ENCODE data around the gene GCN1.

The GCN1 gene

DNA sequence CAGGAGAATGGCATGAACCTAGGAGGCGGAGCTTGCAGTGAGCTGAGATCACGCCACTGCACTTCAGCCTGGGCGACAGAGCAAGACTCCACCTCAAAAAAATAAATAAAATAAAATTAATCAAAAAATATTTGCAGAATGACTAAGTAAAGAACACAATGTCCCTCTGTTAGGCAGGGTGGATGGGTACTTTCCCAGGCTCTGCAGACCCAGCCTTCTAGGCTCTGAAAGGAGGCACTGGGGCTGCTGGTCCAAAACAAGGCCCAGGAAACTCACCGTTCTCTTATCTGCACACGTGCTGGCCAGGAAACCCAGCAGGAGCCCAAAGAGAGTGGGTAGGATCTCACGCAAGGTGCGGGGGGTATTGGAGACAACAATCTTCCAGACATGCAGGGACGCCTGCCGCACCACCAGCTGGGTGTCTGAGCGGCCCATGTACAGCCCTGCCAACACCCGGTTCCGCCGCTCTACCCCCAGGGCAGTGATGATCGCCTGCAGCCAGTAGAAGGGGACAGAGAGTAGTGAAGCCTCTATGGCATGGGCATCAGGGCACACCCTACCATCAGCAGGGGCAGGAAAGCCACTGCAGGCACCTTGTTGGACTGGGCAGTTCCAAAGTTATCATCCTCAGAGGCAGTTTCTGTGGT is 52.2 kb downstream of the GCN1 start:
- DNase-seq (ENCODE audit: low read depth) = no peak

DNA sequence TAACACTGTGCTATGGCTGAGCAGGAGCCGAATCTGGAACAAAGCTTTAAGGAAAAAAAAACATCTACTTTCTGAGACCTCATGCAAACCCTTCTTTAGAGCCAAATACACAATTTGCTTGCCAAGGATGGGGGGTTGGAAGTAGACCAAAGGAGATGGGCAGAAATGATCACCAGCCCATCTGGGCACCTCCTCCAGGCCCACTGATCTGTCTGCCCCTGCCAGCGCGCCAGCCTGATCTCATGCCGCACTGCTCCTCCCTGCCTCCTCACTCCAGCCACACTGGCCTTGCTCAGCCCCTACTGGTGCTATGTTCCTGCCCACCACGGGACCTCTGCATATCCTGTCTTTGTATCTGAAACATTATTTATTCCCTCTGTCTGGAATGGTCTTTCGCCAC is 53.2 kb downstream of the GCN1 start:
- DNase-seq (ENCODE audit: low read depth) = no peak

DNA sequence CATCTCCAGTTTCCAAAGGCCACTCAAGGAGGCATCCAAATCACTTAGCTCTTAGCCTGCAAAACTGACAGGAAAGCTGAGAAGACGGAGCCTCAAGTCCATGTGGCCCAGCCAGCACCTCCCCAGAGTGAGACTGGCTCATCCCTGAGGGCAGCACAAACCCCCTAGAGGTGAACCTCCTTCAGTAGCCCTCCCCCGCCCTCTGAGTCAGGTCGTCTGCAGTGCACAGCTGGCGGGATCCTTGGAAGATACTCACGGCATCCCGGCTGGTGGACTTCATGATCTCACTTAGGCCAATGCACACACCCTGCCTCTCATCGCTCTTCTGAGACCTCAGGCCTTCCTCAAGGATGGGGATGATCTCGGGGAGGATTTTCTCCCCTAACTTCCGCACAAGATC is 53.9 kb downstream of the GCN1 start:
- no peak for DNase-seq (ENCODE audit: low read depth)

DNA sequence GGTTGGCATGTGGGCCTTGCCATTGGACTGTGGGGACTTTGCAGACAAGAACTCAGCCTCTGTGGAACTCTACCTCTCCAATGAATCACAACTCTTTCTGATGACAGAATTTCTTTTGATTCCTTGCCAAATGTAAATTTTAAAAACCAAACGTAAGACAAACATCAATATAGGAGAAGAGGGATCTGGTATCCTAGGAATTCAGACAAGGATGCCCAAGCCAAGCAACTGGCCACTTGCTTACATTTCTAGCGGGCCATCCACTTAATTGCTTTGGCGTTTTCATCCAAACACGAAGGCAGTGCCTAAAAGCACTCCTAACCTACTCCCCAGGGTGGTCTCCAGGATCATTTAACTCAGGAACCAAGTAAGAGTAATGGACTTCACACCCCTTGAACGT is 54.6 kb downstream of the GCN1 start:
- DNase-seq (ENCODE audit: low read depth) = peak; percentile 22

DNA sequence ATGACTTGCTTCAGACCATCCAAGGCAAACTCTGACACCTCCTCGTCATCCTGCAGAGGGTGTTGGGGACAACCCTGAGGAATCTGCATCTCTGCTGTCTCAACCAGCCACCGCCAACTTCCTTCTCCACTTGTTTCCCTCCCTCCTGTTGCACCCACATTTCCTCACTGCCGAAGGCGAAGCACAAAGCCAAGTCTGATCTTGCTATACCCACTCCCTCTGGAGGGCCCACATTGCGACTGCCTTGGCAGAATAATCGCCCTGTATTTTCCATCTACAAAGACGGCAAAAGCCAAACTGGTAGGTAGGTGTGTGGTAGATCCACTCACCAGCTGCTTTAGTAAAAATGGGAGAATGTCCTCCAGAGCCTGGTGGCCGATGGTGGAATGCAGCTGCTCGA is 56.1 kb downstream of the GCN1 start:
- DNase-seq (ENCODE audit: low read depth) = no peak

DNA sequence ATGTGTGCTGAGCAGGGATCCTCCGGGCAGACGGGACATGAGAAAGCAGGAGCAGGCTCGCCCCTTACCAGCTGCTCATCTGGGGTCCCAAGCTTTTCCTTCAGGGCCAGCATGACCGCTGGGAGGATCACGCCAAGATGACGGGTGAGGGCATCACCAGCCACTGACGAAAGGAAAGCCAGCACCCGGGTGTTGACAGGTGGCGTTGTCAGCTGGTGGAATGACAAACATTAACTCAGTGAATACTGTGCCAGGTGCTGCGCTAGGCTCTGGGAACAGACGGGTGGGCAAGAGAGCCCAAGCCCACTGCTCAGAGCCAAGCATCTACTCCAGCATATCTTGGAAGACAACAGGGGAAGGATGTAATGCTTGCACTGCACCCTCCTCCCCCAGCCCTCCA is 56.7 kb downstream of the GCN1 start:
- no peak for DNase-seq (ENCODE audit: low read depth)

DNA sequence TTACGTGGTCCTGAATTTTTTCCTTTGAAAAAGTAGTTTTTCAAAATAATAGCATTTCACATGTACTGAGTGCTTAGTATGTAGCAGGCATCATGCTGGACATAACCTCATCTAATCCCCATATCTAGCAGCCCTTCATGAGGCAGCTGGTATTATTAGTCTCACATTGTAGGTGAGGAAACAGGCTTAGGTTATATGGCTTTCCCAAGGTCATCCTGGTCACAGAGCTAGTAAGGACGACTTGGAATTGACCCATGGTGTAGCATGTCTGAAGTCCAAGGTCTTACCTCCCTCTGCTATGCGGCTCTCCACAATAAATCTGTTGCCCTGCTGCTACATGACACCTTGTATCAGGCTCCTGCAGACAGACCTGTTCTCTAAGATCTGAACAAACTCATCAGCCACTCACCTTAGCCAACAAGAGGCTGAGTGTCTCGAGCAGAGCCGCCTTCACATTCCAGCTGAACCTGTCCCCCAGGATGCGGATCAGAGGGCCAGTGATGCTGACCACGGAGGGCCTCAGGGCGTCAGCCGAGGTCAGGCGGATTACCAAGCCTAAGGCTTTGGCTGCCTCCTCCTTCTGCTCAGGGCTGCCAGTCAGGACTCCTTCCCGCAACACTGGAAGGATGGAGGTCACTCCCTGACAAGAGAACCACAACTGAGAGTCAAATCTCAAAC is 58.3 kb downstream of the GCN1 start:
- DNase-seq (ENCODE audit: low read depth) = no peak

DNA sequence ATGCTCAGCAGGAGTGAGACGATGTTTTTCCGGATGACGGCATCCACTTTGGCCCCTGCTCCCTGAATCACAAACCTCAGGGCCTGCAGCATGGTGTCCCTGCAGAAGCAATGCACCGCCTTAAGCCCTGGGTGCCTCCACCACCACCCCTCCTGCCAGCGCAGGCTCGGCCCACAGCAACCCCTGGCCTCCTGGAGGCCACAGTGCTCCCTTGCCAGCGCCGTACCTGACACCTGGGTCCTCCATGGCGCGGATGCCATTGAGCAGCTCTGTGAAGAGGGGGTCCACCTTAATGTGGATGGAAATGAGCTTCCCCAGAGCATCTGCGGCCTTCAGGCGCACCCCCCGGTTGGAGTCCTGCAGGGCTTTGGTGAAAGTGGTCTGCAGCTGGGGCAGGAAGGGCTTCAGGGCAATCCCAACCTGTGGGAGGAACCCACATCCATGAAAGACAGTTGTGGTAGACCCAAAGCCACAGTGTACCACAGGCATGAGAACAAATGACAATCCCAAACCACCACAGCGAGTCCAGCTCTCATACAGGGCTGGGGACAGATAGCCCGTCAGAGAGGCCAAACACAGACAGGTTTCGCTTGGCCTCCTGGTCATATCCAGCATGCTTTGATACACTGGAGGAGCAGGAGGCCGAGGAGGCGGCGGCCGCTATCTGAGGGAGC is 60.1 kb downstream of the GCN1 start:
- DNase-seq (ENCODE audit: low read depth) = no peak

DNA sequence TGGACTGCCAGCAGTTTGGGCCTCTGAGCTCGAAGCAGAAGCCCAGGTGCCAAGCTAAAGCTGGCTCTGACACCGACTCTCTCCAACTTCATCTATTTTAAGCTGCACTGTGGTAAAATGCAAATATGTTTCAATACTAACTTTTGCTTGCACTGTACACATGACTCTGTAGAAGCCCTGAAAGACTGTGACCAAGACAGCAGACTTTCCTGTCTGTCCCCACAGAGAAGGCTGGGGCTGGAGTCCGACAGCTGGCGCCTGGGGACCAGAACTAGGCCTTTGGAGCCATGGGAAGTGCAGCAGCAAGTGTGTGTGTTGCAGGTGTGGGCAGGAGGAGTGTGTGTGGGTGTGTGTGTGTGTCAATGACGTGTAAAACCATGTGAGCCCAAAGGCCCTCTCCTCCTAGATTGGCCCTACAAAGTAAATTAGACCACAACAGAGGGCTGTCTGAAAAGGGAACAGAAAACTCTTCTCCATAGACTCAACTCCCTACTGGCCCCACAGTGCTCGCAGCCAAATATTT is 61.6 kb downstream of the GCN1 start:
- no peak for DNase-seq (ENCODE audit: low read depth)

DNA sequence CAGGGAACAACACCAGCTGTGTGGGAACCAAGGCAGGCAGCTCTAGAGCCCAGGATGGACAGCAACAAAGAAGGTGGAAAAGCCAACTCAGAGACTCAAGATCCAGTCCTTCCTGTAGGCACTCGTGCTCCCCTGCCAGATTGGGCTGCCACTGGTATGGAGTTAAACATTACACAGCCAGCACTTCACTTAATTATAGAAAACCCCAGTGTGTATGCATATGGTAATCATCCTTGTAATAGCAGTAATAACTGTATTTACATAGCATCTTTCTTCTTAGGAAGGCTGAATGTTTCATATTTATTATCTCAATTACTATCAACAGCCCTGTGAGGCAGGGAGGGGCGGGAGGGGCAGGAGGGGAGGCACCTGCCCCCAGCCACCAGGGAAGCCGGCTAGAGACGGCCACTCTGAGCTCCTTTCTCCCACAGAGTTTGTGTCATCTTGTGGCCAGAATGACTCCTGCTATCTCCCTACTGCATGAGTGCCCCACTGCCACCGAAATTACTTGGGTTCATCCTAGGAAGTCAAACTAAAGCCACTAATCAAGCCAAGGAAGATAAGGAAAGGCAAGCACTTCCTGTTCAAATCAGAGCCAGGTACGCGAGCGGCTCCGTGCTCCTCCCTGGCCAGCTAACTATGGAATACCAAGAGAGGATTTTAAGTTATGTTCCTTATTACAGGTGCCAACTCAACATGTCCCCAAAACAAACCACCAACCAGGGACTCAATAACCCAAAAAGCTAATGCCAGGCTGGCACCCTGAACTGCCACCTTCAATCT is 62.3 kb downstream of the GCN1 start:
- no peak for DNase-seq (ENCODE audit: low read depth)

DNA sequence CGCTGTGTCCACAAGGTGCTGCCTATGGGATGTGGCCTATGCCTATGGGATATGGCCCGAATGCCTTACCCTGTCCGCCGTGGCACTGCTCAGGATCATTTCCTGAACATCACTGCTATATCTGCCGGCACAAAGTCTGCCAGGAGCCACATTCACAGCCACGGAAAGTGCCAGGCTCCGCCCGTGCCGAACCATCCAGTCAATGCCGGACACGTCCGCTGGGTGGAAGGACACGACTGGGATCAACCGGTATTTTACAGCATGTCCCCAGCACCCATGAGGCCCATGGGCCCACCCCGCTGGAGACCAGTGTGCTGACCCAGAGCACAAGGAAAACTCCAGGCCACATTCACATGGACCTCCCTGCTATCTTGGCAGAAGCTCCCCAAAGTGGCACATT is 63.4 kb downstream of the GCN1 start:
- no peak for DNase-seq (ENCODE audit: low read depth)

DNA sequence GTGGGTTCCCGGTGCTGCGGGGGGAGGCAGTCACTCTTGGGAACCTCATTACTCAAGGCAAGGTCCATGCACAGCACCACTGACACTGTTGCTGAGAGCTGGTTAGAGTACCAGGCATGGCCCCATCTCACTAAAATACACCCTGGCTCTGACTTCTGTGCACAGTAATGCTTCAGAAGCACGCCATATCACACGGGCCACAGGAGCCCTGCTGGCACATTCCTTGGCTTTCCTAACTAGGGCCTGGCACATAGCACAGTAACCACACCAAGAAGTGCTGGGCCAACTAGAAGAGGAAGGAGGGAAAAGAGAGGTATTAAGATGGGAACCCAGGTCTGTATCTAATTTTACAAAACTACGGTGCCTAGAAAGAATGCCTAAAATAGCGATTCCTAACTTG is 64.5 kb downstream of the GCN1 start:
- no peak for DNase-seq (ENCODE audit: low read depth)

DNA sequence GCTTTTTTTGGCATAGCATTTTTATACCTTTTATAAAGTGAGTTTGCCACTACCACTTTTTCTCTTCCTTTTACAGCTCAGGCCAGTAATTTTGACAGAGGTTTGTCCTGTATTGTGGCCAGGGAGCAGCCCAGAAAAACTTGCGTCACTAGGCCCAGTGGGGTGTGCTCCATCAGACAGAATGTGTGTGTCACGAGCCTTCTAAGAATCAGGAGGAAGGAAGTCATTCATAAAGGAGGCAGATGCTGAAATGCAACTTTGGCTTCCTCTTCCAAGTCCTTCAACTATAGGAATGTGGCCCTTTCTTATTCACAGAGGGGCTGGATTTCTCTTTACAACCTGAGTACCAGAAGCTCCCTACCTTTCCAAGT is 67.9 kb downstream of the GCN1 start:
- peak; percentile 50 for DNase-seq (ENCODE audit: low read depth)

DNA sequence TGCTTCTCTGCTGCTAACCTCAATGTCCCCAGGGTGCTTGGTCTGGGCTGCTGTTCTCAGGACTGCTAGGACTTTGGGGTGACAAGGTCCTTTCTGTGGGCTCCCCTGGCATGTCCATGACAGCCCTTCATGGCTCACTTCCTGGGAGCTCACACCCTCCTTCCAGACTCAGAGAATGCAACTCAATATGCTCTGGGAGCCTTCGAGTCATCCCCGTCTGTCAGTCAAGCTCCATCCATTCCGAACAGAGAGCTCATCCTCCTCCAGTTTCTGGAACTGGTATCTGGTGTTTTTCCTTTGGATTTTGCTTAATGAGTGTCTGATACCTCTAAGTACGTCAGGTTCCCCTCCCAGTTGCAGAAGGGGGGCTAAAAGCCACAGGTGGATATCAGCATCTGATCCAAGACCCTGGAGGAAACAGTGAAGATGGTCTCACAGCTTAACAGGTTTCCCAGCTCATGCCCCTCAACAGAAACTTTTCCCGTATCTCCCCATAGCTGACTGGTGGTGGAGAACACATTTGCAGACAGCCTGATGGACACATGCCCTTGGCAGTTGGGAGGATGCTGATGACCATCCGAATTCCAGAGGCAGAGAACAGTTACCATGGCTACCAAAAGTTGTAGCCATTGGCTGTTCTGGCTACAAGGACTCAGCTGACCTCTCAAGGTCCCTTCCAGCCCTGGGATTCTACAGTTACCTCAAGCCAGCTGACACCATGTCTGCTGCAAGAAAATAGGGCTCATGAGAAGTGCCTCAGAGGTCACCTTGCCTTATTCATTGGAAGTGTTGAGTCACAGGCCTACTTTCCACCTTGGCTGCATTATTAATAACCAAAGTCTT is 68.5 kb downstream of the GCN1 start:
- peak; percentile 21 for DNase-seq (ENCODE audit: low read depth)

DNA sequence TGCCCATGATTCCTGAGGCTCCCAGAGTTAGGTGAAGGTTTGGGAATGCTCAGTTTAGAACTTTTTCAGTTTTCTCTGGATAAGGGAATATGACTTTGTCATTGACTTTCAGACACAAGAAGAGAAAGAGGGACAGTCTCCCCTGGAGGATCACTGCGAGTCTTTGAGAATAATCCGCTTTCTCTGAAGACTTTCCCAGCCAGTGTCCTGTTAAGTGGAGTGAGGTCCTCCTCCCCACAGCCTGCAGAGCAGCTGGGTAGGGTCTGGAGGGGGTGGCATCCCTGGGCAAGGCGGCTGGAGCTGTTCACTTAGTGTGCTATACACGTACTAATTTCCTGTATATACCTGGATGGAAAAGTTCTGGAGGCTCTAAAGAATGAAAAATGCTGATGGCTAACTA is 69.5 kb downstream of the GCN1 start:
- DNase-seq (ENCODE audit: low read depth) = no peak

DNA sequence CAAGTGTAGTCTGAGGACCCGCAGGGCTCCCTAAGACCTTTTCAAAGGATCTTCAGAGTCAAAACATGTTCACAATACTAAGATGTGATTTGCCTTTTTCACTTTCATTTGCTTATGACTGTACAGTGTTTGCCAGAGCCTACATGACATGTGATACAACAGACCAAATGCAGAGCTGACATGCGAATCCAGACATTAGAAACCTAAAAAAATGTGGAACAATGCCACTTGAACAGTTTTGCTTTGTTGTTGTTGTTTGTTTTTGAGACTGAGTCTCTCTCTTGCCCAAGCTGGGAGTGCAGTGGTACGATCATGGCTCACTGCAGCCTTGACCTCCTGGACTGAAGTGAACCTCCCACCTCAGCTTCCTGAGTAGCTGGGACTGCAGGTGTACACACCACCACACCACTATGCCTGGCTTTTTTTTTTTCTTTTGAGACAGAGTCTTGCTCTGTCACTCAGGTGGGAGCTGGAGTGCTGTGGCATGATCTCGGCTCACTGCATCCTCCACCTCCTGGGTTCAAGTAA is 72.7 kb downstream of the GCN1 start:
- peak; percentile 22 for DNase-seq (ENCODE audit: low read depth)

DNA sequence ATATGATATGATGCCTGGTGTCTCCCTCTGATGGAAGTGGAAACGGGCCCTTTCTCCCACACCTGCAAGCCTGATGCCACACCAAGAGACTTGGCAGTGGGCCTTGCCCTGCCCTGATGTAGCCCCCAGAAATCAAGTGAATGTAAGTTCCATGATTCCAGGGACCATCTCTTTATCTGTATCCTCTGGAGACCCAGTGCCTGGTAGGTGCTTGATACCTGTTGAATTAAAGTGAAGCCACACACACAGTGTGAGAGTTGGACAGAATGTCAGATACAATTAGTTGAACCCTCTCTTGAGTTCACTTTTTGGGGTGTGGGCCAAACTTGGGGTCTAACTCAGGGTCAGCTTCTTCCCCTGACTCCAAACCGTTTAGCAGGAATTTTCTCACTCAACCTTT is 73.2 kb downstream of the GCN1 start:
- no peak for DNase-seq (ENCODE audit: low read depth)

DNA sequence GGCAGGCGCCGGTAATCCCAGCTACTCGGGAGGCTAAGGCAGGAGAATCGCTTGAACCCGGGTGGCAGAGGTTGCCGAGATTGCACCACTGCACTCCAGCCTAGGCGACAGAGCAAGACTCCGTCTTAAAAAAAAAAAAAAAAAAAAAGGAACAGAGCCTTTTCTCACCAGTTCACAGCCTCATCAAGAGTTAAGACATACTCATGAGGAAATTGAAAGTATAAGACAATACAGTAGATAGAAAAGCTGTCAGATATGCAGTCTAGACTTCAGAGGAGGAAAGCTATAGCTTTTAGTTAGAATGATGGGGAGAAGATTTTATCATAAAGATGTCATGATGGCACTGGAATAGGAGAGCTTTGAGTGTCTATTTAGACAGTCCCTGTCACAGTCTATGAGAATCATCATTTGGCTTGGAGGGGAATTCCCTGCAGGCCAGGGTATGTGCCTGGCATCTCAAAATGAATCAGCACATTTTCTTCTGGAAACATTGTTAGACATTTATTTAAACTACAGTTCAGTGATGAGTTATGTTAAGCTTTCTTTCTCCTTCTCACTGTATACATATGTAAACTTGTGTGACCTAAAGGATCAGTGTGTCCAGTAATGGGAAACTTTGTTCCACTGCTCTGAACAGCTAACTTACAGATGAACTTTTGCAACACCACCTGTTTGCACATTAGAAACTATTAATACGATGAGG is 75.1 kb downstream of the GCN1 start:
- peak; percentile 43 for DNase-seq (ENCODE audit: low read depth)

DNA sequence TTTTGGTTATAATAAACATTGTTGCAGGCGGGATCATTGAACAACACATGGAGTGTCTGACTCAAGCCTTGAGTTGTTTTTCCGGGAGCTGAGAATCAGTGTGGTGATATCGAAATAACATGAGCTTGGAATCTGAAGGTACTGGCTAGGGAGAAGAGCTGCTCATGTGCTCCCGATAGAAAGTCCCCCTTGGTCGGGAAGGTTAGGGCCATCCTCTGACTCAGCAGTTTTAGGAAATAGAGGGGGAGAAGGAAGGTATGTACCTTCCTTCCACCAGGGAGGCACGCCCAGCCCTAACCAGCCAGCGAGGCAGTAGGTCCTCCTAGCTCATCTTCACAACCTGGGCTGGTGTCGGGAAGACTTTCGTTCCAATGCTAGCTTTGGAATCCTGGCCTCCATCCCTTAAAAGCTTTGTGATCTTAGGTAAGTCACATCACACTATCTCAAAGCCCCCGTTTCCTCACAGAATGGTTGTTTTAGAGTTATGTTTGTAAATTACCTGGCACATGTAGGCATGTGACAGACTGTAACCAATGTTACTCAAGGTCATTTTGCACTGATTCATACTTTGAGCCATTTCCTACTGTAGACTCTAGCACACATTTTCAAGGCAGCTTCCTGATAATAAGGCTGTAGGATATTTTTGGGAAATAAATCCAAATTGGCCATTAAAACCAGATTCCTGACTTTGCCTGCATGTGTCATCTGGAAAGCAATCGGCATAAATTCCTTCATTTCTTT is 76.0 kb downstream of the GCN1 start:
- peak; percentile 39 for DNase-seq (ENCODE audit: low read depth)

DNA sequence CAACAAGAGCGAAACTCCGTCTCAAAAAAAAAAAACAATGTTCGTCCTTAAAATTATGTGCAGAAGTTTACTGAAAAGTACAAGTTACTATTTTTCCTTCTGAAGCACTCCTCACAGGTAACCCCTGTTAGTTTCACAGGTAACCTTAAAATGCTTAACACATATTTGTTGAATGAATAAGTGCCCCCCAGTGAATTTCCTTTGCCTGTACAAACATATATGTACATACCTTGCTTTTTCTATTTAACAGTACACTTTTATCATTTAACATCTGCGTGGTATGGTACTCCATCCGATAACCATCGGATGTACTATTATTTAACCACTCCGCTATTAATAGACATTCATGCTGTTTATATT is 76.6 kb downstream of the GCN1 start:
- no peak for DNase-seq (ENCODE audit: low read depth)
